ENCODE measurements around the gene CEP170.
"Not testable (repeated sequence)": the region's sequence is repeated elsewhere in the genome, so short reads cannot be mapped to it uniquely, and the experiment has no call there.

The CEP170 gene

GRCh38 chr1:243183176-243183575, 71.9 kb downstream of the CEP170 start:
- H3K9me3 ChIP-seq (ENCODE audit: low read depth, low read length); H3K27ac ChIP-seq; H3K4me3 ChIP-seq; DNase-seq (ENCODE audit: low read depth, low spot score); H3K9ac ChIP-seq (ENCODE audit: insufficient read length): not testable (repeated sequence)
- peaks cover 18% of the 10 kb centered on the region; the same call in 1 of the 2 replicates for H3K36me3 ChIP-seq (ENCODE audit: insufficient read depth, low read length)

- no peak for DNase-seq (ENCODE audit: low read depth, low spot score)
- H3K9me3 ChIP-seq (ENCODE audit: low read depth, low read length) = no peaks in the 10 kb centered on the region
Observed at GRCh38 chr1:243179720-243180119, 75.4 kb downstream of the CEP170 start.

GRCh38 chr1:243177792-243178191, 77.3 kb downstream of the CEP170 start:
- DNase-seq (ENCODE audit: low read depth, low spot score); H3K4me3 ChIP-seq; H3K9me3 ChIP-seq (ENCODE audit: low read depth, low read length); H3K9ac ChIP-seq (ENCODE audit: insufficient read length); H3K27ac ChIP-seq; H3K36me3 ChIP-seq (ENCODE audit: insufficient read depth, low read length): not testable (repeated sequence)

More at GRCh38 chr1:243179720-243180119, 75.4 kb downstream of the CEP170 start:
- TF ChIP-seq POLR2AphosphoS5 (IDR thresholded peaks at IDR 0.05; ENCODE audit: borderline replicate concordance, low read depth, low read length) (no peak), FOXP2 (optimal IDR thresholded peaks at IDR 0.05; ENCODE audit: control extremely low read depth, extremely low read length, insufficient read depth) (no peak), EZH2 (IDR thresholded peaks at IDR 0.05) (no peak)
- H3K9ac ChIP-seq (ENCODE audit: insufficient read length) = no peak overlapping the region
- H3K27ac ChIP-seq = no peak overlapping the region
- H3K4me3 ChIP-seq = no peak overlapping the region
- H3K36me3 ChIP-seq (ENCODE audit: insufficient read depth, low read length) = no peaks in the 10 kb centered on the region

- not testable (repeated sequence) for H3K36me3 ChIP-seq (ENCODE audit: insufficient read depth, low read length)
Observed at GRCh38 chr1:243173758-243174369, 81.2 kb downstream of the CEP170 start.

GRCh38 chr1:243164911-243165310, 90.2 kb downstream of the CEP170 start:
- H3K9ac ChIP-seq (ENCODE audit: insufficient read length); DNase-seq (ENCODE audit: low read depth, low spot score); H3K27ac ChIP-seq; H3K9me3 ChIP-seq (ENCODE audit: low read depth, low read length); H3K4me3 ChIP-seq; H3K36me3 ChIP-seq (ENCODE audit: insufficient read depth, low read length): not testable (repeated sequence)

More at GRCh38 chr1:243173758-243174369, 81.2 kb downstream of the CEP170 start:
- not testable (repeated sequence) for H3K9me3 ChIP-seq (ENCODE audit: low read depth, low read length); H3K4me3 ChIP-seq; H3K9ac ChIP-seq (ENCODE audit: insufficient read length)
- DNase-seq (ENCODE audit: low read depth, low spot score) = peak; percentile 61
- peak overlapping the region; percentile 57; the same call in 1 of the 2 replicates for H3K27ac ChIP-seq

GRCh38 chr1:243150906-243151305, 104.2 kb downstream of the CEP170 start:
- H3K4me3 ChIP-seq; H3K27ac ChIP-seq; DNase-seq (ENCODE audit: low read depth, low spot score); H3K9ac ChIP-seq (ENCODE audit: insufficient read length); H3K9me3 ChIP-seq (ENCODE audit: low read depth, low read length): not testable (repeated sequence)
- H3K36me3 ChIP-seq (ENCODE audit: insufficient read depth, low read length) = peaks cover 13% of the 10 kb centered on the region

GRCh38 chr1:243149120-243149519, 106.0 kb downstream of the CEP170 start:
- H3K4me3 ChIP-seq; H3K9me3 ChIP-seq (ENCODE audit: low read depth, low read length); H3K36me3 ChIP-seq (ENCODE audit: insufficient read depth, low read length); H3K9ac ChIP-seq (ENCODE audit: insufficient read length); H3K27ac ChIP-seq; DNase-seq (ENCODE audit: low read depth, low spot score): not testable (repeated sequence)

GRCh38 chr1:243147351-243147750, 107.7 kb downstream of the CEP170 start:
- not testable (repeated sequence) for H3K4me3 ChIP-seq; H3K9me3 ChIP-seq (ENCODE audit: low read depth, low read length); H3K9ac ChIP-seq (ENCODE audit: insufficient read length); H3K27ac ChIP-seq; DNase-seq (ENCODE audit: low read depth, low spot score); H3K36me3 ChIP-seq (ENCODE audit: insufficient read depth, low read length)

- H3K27ac ChIP-seq; DNase-seq (ENCODE audit: low read depth, low spot score); H3K4me3 ChIP-seq; H3K9ac ChIP-seq (ENCODE audit: insufficient read length); H3K9me3 ChIP-seq (ENCODE audit: low read depth, low read length): not testable (repeated sequence)
- H3K36me3 ChIP-seq (ENCODE audit: insufficient read depth, low read length) = peaks cover 16% of the 10 kb centered on the region
Observed at GRCh38 chr1:243140498-243140897, 114.6 kb downstream of the CEP170 start.

- H3K36me3 ChIP-seq (ENCODE audit: insufficient read depth, low read length); H3K9me3 ChIP-seq (ENCODE audit: low read depth, low read length); H3K9ac ChIP-seq (ENCODE audit: insufficient read length); DNase-seq (ENCODE audit: low read depth, low spot score); H3K27ac ChIP-seq; H3K4me3 ChIP-seq: not testable (repeated sequence)
Observed at GRCh38 chr1:243122876-243123409, 132.1 kb downstream of the CEP170 start.

GRCh38 chr1:243121939-243122338, 133.1 kb downstream of the CEP170 start:
- H3K36me3 ChIP-seq (ENCODE audit: insufficient read depth, low read length); H3K27ac ChIP-seq; H3K9ac ChIP-seq (ENCODE audit: insufficient read length); H3K9me3 ChIP-seq (ENCODE audit: low read depth, low read length); H3K4me3 ChIP-seq; DNase-seq (ENCODE audit: low read depth, low spot score): not testable (repeated sequence)

- not testable (repeated sequence) for H3K27ac ChIP-seq, H3K4me3 ChIP-seq
Observed at GRCh38 chr1:243118601-243119322, 136.3 kb downstream of the CEP170 start.

GRCh38 chr1:243116187-243116586, 138.9 kb downstream of the CEP170 start:
- DNase-seq (ENCODE audit: low read depth, low spot score); H3K9me3 ChIP-seq (ENCODE audit: low read depth, low read length); H3K36me3 ChIP-seq (ENCODE audit: insufficient read depth, low read length); H3K27ac ChIP-seq; H3K9ac ChIP-seq (ENCODE audit: insufficient read length); H3K4me3 ChIP-seq: not testable (repeated sequence)

More at GRCh38 chr1:243118601-243119322, 136.3 kb downstream of the CEP170 start:
- not testable (repeated sequence) for H3K36me3 ChIP-seq (ENCODE audit: insufficient read depth, low read length); H3K9ac ChIP-seq (ENCODE audit: insufficient read length); DNase-seq (ENCODE audit: low read depth, low spot score); H3K9me3 ChIP-seq (ENCODE audit: low read depth, low read length)

GRCh38 chr1:243114769-243115168, 140.3 kb downstream of the CEP170 start:
- not testable (repeated sequence) for H3K36me3 ChIP-seq (ENCODE audit: insufficient read depth, low read length); H3K4me3 ChIP-seq; H3K9ac ChIP-seq (ENCODE audit: insufficient read length); DNase-seq (ENCODE audit: low read depth, low spot score); H3K9me3 ChIP-seq (ENCODE audit: low read depth, low read length); H3K27ac ChIP-seq
